Measurements from ENCODE around the gene PIK3C3.

The PIK3C3 gene

GRCh38 chr18:41954827-41955613 lies at the start of gene PIK3C3:
Gene PIK3C3, plus strand, starts transcription at chr18:41955234. Its CDS starts 58 bp downstream, at chr18:41955292.
- peak; percentile 98 for DNase-seq

- peak; percentile 0 for DNase-seq
Measured at GRCh38 chr18:41905786-41906527, 49.1 kb upstream of the PIK3C3 start.

- peak; percentile 69 for DNase-seq
Measured at GRCh38 chr18:41906528-41907146, 48.4 kb upstream of the PIK3C3 start.

GRCh38 chr18:41917181-41917580 lies 37.9 kb upstream of the PIK3C3 start:
- DNase-seq = no peak

GRCh38 chr18:41921770-41922169 lies 33.3 kb upstream of the PIK3C3 start:
- DNase-seq = no peak

GRCh38 chr18:41922176-41922575 lies 32.9 kb upstream of the PIK3C3 start:
- no peak for DNase-seq

GRCh38 chr18:41922841-41923240 lies 32.2 kb upstream of the PIK3C3 start:
- DNase-seq = no peak

GRCh38 chr18:41923446-41923845 lies 31.6 kb upstream of the PIK3C3 start:
- DNase-seq = no peak

- DNase-seq = no peak
Measured at GRCh38 chr18:41928581-41928980, 26.5 kb upstream of the PIK3C3 start.

- DNase-seq = no peak
Measured at GRCh38 chr18:41932899-41933298, 22.1 kb upstream of the PIK3C3 start.

GRCh38 chr18:41933778-41934177 lies 21.3 kb upstream of the PIK3C3 start:
- no peak for DNase-seq

GRCh38 chr18:41936471-41937134 lies 18.4 kb upstream of the PIK3C3 start:
- no peak for DNase-seq

- DNase-seq = no peak
Measured at GRCh38 chr18:41938445-41938844, 16.6 kb upstream of the PIK3C3 start.

GRCh38 chr18:41939326-41939725 lies 15.7 kb upstream of the PIK3C3 start:
- no peak for DNase-seq

- no peak for DNase-seq
Measured at GRCh38 chr18:41940506-41941215, 14.4 kb upstream of the PIK3C3 start.

GRCh38 chr18:41942254-41942653 lies 12.8 kb upstream of the PIK3C3 start:
- DNase-seq = no peak

- DNase-seq = no peak
Measured at GRCh38 chr18:41948544-41949110, 6.4 kb upstream of the PIK3C3 start.

- no peak for DNase-seq
Measured at GRCh38 chr18:41949206-41949920, 5.7 kb upstream of the PIK3C3 start.

- DNase-seq = peak; percentile 13
Measured at GRCh38 chr18:41955688-41956087, 654 bp downstream of the PIK3C3 start.

- DNase-seq = no peak
Measured at GRCh38 chr18:41959045-41959444, 4.0 kb downstream of the PIK3C3 start.

GRCh38 chr18:41965634-41966255 lies 10.7 kb downstream of the PIK3C3 start:
- DNase-seq = no peak
